Measurements from ENCODE around the gene NRCAM. TPM values are rescaled to one million over a fixed set of nuclear protein-coding genes. Genes with fewer than 3 reads are reported as not detected.

Gene NRCAM
- total RNA-seq, 1 experiment from 2014 or later, result 1.1 TPM

DNA sequence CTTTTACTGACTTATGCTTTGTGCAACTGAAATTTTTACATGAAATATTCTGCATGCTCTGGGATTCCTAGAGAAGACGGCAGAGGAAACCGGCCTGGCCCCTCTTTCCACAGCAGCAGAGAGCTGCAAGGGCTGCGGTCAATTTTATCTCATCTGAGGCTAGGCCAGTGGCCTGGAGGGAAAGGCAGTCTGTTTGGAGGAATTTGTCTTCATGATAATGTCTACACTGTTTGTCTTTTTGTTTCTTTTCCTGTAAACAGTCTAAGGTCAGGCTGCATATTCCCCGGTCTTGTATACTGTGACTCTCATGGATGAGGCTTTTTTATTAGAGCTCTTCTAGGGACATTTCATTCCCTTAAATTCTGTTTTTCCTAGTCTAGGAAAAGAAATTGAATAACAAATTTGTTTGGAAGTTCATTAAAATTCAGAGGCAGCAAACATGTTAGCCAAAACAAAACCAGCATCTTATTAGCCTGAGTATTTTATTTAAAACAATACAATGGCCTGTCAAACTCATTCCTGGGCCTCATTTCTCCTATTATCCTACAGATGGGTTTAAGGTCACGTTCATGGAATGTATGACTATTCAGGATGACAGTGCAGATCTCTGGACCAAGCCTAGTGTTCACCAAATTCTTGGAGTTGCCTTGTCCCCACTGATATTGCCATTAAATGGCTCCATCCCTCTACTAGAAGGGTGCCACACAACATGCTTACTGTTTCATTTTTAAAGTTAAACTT is 352.5 kb downstream of the NRCAM start:
- CTCF ChIA-PET, result interaction anchor here (0.7 to 2.7 kb wide), 4 partner anchors 9 to 42 kb away, joined by 3 to 13 read pairs (median 6); no protein-coding TSS in a partner anchor
- no peak for TF ChIP-seq CTCF (IDR thresholded peaks at IDR 0.05; ENCODE audit: unreplicated experiment)
- DNase-seq (ENCODE audit: unreplicated experiment), result no peak
- no peak overlapping the region for H3K27ac Mint-ChIP-seq (ENCODE audit: low read depth, unreplicated experiment)
- H3K9me3 Mint-ChIP-seq (ENCODE audit: unreplicated experiment), result no peaks in the 10 kb centered on the region
- H3K36me3 Mint-ChIP-seq (ENCODE audit: insufficient read depth, unreplicated experiment), result no peaks in the 10 kb centered on the region
- H3K4me1 Mint-ChIP-seq (ENCODE audit: insufficient read depth, unreplicated experiment), result no peaks in the 10 kb centered on the region
- H3K27me3 Mint-ChIP-seq (ENCODE audit: insufficient read depth, unreplicated experiment), result peaks cover 10% of the 10 kb centered on the region
- intact Hi-C loops (cut with micrococcal nuclease), result no loop called here
- H3K4me3 Mint-ChIP-seq (ENCODE audit: unreplicated experiment), result no peak overlapping the region
- POLR2A ChIA-PET, result interaction anchor here (0.7 kb wide), 1 partner anchor 59 kb away, joined by 4 read pairs; no protein-coding TSS in a partner anchor
- BruUV-seq (replicated peaks), result no TSS peak

- intact Hi-C loops (cut with micrococcal nuclease), result no loop called here
- Mint-ChIP-seq H3K27ac (ENCODE audit: low read depth, unreplicated experiment) (no peak overlapping the region), H3K4me1 (ENCODE audit: insufficient read depth, unreplicated experiment) (no peaks in the 10 kb centered on the region), H3K4me3 (ENCODE audit: unreplicated experiment) (no peak overlapping the region), H3K36me3 (ENCODE audit: insufficient read depth, unreplicated experiment) (no peaks in the 10 kb centered on the region), H3K9me3 (ENCODE audit: unreplicated experiment) (no peaks in the 10 kb centered on the region), H3K27me3 (ENCODE audit: insufficient read depth, unreplicated experiment) (peaks cover 10% of the 10 kb centered on the region)
- BruUV-seq (replicated peaks), result no TSS peak
- POLR2A ChIA-PET, result interaction anchor here (1.0 kb wide), 1 partner anchor 86 kb away, joined by 3 read pairs; no protein-coding TSS in a partner anchor
- DNase-seq (ENCODE audit: unreplicated experiment), result no peak
- TF ChIP-seq CTCF (IDR thresholded peaks at IDR 0.05; ENCODE audit: unreplicated experiment), result no peak
- CTCF ChIA-PET, result interaction anchor here (0.7 to 2.7 kb wide), 2 partner anchors 11 to 43 kb away, joined by 3 to 13 read pairs; no protein-coding TSS in a partner anchor
Measured at GRCh38 chr7:108102671-108103312, 353.4 kb downstream of the NRCAM start.

- H3K4me3 Mint-ChIP-seq (ENCODE audit: unreplicated experiment), result no peak overlapping the region
- no peaks in the 10 kb centered on the region for H3K4me1 Mint-ChIP-seq (ENCODE audit: insufficient read depth, unreplicated experiment)
- DNase-seq (ENCODE audit: unreplicated experiment), result no peak
- POLR2A ChIA-PET, result no interaction called here
- H3K36me3 Mint-ChIP-seq (ENCODE audit: insufficient read depth, unreplicated experiment), result no peaks in the 10 kb centered on the region
- CTCF ChIA-PET, result no interaction called here
- no TSS peak for BruUV-seq (replicated peaks)
- TF ChIP-seq CTCF (IDR thresholded peaks at IDR 0.05; ENCODE audit: unreplicated experiment), result no peak
- H3K27ac Mint-ChIP-seq (ENCODE audit: low read depth, unreplicated experiment), result no peak overlapping the region
- H3K9me3 Mint-ChIP-seq (ENCODE audit: unreplicated experiment), result no peaks in the 10 kb centered on the region
- intact Hi-C loops (cut with micrococcal nuclease), result no loop called here
- H3K27me3 Mint-ChIP-seq (ENCODE audit: insufficient read depth, unreplicated experiment), result peaks cover 10% of the 10 kb centered on the region
Measured at GRCh38 chr7:108101759-108102158, 354.5 kb downstream of the NRCAM start.

- Mint-ChIP-seq H3K9me3 (ENCODE audit: unreplicated experiment) (no peaks in the 10 kb centered on the region), H3K27me3 (ENCODE audit: insufficient read depth, unreplicated experiment) (peaks cover 10% of the 10 kb centered on the region), H3K27ac (ENCODE audit: low read depth, unreplicated experiment) (no peak overlapping the region), H3K4me1 (ENCODE audit: insufficient read depth, unreplicated experiment) (peaks cover 8% of the 10 kb centered on the region), H3K36me3 (ENCODE audit: insufficient read depth, unreplicated experiment) (no peaks in the 10 kb centered on the region), H3K4me3 (ENCODE audit: unreplicated experiment) (no peak overlapping the region)
- ChIA-PET CTCF (interaction anchor here (0.9 to 1.2 kb wide), 3 partner anchors 9 to 222 kb away, joined by 3 to 4 read pairs (median 3); no protein-coding TSS in a partner anchor), POLR2A (no interaction called here)
- no peak for DNase-seq (ENCODE audit: unreplicated experiment)
- intact Hi-C loops (cut with micrococcal nuclease), result loop anchor here (5.0 kb wide), 1 partner anchor 152 kb away; no protein-coding TSS in a partner anchor
- BruUV-seq (replicated peaks), result no TSS peak
- TF ChIP-seq CTCF (IDR thresholded peaks at IDR 0.05; ENCODE audit: unreplicated experiment), result no peak
Measured at GRCh38 chr7:108099713-108100112, 356.5 kb downstream of the NRCAM start.

Data from MCF 10A (cell line).